GM20000 (cell line): Measurements from ENCODE around the gene ENPP1.

Source experiments
- DNase-seq: peaks from one replicate; pipeline ENCODE4 v3.0.0; 2012; ENCODE audit warnings: low spot score
- TF ChIP-seq, protein P1 (sequence below): IDR thresholded peaks from 2 replicates; pipeline ENCODE4 v1.5.1; 2012; ENCODE audit warnings: mild to moderate bottlenecking, control low read depth; ENCODE audit errors: extremely low read depth, missing control alignments

The ENPP1 gene

DNA sequence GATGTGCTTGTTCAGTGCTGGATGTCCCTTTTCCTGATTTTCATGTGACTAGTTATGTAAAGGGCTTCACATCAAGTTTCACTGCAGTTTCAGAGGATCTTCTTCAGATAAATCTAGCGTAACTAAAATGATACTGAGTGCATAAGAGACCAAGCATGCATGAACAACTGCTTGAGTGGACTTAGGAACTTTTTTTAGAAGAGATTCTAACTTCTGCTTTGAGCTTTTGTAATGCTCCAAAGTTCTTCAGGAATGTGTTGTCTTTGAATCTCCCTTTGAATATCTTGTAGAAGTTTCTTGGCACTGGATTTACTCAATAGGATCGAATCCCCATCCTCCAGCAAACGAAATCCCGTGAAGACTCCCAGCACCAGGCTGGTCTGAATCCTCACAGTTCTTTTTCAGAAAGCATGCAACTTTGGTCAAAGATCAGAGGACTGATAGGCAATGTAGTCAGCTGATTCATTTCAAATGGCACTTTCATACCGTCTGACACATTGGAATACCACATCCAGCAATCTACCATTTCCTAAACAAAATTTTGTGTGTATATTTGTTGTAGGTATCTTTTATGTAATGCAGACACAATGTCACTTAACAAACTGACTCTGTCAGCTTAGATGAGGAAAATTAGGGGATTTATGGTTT lies 33.2 kb downstream of the ENPP1 start:
- DNase-seq: no peak
- TF ChIP-seq, protein P1, sequence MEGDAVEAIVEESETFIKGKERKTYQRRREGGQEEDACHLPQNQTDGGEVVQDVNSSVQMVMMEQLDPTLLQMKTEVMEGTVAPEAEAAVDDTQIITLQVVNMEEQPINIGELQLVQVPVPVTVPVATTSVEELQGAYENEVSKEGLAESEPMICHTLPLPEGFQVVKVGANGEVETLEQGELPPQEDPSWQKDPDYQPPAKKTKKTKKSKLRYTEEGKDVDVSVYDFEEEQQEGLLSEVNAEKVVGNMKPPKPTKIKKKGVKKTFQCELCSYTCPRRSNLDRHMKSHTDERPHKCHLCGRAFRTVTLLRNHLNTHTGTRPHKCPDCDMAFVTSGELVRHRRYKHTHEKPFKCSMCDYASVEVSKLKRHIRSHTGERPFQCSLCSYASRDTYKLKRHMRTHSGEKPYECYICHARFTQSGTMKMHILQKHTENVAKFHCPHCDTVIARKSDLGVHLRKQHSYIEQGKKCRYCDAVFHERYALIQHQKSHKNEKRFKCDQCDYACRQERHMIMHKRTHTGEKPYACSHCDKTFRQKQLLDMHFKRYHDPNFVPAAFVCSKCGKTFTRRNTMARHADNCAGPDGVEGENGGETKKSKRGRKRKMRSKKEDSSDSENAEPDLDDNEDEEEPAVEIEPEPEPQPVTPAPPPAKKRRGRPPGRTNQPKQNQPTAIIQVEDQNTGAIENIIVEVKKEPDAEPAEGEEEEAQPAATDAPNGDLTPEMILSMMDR: no peak

DNA sequence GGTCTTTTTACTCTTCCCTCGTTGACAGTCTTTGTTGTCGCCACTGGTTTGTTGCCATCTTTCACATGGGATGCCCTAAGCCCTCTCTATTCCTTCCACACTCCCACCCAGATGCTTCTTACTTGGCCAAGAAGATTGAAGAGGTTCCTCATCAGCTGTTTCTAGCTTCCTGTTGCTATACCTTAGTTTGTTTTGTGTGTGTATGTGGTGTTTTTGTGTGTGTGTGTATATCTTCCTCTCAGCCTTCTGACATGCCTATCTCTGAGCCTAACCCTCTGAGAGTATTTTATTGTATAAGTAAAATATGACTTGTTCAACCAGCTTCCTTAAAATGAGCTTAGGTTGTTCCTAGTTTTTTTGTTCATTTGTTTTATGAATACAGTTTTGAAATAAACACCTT lies 35.9 kb downstream of the ENPP1 start:
- TF ChIP-seq, protein P1: no peak
- DNase-seq: no peak

DNA sequence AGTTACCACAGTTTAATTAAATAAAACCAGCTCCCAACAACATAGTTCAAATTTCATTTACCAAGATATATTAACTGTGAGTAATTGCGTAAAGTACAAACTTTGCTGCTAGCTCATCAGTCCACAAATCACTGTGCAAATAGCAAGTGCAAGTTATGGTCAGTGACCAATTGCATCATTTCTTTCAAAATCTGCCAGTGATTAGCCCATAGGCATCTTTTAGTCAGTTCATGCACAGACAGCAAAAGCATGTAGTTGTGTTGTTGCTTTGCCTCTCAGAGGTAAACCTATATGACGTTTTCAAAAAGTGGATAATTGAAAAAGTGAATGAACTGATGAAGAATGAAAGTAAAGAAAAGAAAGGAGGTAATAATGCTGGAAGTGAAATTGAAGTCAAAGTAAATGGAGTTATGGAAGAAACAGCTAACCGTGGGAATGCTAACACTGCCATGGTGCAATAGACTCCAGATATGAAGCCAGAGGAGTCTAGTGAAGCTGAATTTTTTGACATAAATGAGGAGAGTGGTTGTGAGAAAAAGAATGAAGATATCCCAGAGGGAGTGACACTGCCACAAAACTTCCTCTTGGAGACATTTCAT lies 36.5 kb downstream of the ENPP1 start:
- TF ChIP-seq, protein P1: no peak
- DNase-seq: no peak

DNA sequence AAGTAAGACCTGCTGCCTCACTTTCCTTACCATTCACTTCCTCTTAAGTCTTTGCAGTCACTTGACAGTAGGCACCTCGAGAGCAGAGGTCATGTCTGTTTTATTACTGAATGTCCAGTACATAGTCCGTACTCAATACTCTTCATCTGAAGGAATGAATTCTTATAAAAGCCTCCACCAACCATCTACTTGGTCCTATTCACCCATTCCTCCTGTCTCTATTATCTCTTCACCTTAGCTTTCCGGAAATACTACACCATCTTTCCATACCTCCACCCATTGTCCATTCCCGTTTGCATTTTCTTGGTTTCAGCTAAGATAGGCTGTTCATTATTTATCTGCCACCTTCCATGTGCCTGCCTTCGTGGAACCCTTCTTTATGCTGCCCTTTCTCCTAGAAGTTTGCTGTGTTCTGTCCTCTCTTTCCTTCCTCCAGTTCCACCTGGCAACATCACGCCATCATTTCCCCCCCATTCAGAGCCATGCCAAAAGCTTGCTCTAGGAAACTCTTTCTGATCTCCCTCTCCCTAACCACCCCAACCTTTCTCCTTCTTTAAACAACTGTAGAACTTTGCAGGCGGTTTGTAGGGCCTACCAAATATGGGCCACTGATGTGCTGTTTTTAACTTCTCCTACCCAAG lies 38.3 kb downstream of the ENPP1 start:
- TF ChIP-seq, protein P1: no peak
- no peak for DNase-seq

DNA sequence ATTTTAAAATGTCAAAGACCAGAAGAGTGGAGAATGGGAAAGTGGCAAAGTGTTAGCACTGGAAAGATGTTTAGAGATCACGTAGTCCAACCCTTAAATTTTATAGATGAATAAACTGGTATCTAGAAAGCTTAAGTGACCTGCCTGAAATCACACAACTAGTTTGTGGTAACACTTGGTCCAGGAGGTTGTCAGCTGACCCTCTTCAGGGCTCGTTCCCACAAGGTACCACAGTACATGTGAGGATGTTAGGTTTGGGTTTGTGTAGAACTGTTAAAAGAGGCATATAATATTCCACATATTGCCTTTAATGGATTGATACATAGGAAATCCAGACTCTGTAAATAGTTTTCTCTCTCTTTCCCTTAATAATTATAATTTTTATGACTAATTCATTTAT lies 39.1 kb downstream of the ENPP1 start:
- TF ChIP-seq, protein P1: no peak
- no peak for DNase-seq

DNA sequence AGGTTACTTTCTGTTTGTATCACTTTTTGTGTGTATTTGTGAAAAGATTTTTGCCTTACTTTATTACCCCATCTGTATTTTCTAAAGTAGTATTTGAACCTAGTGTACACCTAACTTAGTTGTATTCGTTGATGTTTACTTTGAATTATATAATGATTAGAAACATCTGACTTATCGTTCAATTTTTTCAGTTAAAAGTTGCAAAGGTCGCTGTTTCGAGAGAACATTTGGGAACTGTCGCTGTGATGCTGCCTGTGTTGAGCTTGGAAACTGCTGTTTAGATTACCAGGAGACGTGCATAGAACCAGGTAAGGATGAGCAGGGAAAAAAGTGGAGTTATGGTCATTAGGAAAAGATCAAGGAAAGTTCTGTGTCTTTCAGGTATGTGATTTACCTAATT lies 42.0 kb downstream of the ENPP1 start:
- no peak for DNase-seq
- TF ChIP-seq, protein P1: no peak

DNA sequence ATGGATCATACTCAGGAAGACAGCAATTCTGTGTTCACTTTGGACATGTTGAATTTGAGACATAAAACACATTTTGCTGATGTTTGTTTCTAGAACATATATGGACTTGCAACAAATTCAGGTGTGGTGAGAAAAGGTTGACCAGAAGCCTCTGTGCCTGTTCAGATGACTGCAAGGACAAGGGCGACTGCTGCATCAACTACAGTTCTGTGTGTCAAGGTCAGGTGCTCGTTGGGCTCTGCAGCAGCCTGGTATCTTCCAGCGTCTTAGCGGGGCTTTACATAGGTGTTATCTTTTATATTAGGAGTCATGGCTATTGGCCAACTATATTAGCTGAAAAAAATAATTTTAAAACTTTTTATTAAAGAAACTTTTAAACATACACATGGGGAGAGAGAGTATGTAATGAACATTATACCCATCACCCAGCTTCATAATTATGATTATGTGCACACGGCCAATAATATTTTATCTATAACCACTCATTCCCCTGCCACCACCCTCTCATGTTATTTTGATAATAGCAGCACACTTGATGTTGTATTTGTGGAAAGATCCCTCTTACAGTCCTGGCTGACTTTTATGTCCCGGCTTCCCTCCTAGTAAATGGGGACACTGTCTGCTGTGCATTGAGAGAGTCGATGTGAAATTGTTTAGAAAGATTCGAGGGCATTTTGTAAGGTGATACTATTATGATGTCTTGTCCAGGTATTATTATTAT lies 43.4 kb downstream of the ENPP1 start:
- TF ChIP-seq, protein P1: no peak
- DNase-seq: no peak
